Measurements from ENCODE around the gene IGSF10. TPM values are rescaled to one million over a fixed set of nuclear protein-coding genes. Genes with fewer than 3 reads are reported as not detected.

The IGSF10 gene
- total RNA-seq, 3 donors from 2014 or later (not counting 1 experiment from before 2014, with no cell fraction given), result 0.02 TPM; not detected in 2

DNA sequence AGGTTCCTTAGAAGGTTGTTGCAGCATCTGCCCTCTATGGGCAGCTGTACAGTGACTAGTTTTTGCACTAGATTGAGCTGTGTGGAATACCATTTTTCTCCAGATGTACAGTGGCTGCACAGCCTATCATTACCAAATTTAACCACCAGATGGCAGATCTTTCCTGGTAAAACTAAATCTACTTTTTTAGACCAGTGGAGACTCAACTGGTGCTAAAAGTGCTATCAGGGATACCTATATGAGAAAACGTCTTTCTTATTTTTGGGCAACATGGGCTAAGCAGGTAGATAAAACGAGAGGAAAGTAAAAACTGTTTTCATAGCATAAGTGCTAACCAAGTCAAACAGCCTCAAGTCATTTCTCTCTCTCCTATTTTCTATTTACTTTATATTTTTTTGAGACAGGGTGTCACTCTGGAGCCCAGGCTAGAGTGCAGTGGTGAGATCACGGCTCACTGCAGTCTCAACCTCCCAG, 21.2 kb downstream of the IGSF10 start:
- peak in 1 of 2 donors; percentile 61 for DNase-seq
- Mint-ChIP-seq H3K27me3 (ENCODE audit: low read depth in 2 of 2) (peaks cover 0 to under 1% of the 10 kb centered on the region in 2 donors), H3K4me1 (no peaks in the 10 kb centered on the region), H3K4me3 (no peak overlapping the region), H3K36me3 (no peaks in the 10 kb centered on the region), H3K9me3 (no peaks in the 10 kb centered on the region), H3K27ac (no peak overlapping the region)
- ATAC-seq, result peak; percentile 55 to 70 (median 60)
- TF ChIP-seq, protein P1, sequence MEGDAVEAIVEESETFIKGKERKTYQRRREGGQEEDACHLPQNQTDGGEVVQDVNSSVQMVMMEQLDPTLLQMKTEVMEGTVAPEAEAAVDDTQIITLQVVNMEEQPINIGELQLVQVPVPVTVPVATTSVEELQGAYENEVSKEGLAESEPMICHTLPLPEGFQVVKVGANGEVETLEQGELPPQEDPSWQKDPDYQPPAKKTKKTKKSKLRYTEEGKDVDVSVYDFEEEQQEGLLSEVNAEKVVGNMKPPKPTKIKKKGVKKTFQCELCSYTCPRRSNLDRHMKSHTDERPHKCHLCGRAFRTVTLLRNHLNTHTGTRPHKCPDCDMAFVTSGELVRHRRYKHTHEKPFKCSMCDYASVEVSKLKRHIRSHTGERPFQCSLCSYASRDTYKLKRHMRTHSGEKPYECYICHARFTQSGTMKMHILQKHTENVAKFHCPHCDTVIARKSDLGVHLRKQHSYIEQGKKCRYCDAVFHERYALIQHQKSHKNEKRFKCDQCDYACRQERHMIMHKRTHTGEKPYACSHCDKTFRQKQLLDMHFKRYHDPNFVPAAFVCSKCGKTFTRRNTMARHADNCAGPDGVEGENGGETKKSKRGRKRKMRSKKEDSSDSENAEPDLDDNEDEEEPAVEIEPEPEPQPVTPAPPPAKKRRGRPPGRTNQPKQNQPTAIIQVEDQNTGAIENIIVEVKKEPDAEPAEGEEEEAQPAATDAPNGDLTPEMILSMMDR (IDR thresholded peaks at IDR 0.05), result peak; percentile 66
- intact Hi-C loops (cut with micrococcal nuclease), result loop anchor here (1.0 kb wide), 2 partner anchors 400 to 479 kb away; no protein-coding TSS in a partner anchor
- Histone ChIP-seq H3K36me3 (ENCODE audit: control insufficient read depth, insufficient read depth, low read length) (no peaks in the 10 kb centered on the region), H3K27ac (ENCODE audit: low read length) (no peak overlapping the region), H3K4me1 (ENCODE audit: control insufficient read depth, insufficient read depth, low read length) (no peaks in the 10 kb centered on the region), H3K4me3 (ENCODE audit: low read length) (no peak overlapping the region), H3K27me3 (ENCODE audit: control insufficient read depth, insufficient read depth, low read length) (no peaks in the 10 kb centered on the region), H3K9me3 (ENCODE audit: control insufficient read depth, insufficient read depth, low read length) (no peaks in the 10 kb centered on the region)
- 88% methylated on average over 1 of the region's 3 CpGs for WGBS (ENCODE audit: insufficient coverage)

DNA sequence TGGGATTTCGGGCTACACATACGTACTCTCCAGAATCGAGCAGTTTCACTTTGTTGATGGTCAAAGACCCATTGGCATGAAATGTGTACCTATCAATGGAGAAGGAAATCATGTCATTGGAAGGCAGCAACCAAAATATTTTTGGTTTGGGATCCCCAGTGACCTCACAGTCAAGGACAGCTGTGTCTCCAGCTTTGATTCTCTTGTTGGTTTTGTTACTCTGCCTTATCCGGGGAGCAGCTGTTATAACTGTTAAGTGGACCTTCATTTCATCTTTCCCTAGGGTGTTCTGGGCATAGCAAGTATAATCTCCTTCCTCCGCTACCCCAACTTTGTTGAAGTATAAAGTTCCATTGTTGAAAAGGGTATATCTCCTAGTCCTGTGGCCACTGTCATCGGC, 23.0 kb downstream of the IGSF10 start:
- Mint-ChIP-seq H3K36me3 (no peaks in the 10 kb centered on the region), H3K9me3 (no peaks in the 10 kb centered on the region), H3K4me3 (no peak overlapping the region), H3K27ac (no peak overlapping the region), H3K4me1 (no peaks in the 10 kb centered on the region), H3K27me3 (ENCODE audit: low read depth in 2 of 2) (no peaks in the 10 kb centered on the region)
- H3K4me1 ChIP-seq (ENCODE audit: control insufficient read depth, insufficient read depth, low read length), result no peaks in the 10 kb centered on the region
- no peak overlapping the region for H3K27ac ChIP-seq (ENCODE audit: low read length)
- ATAC-seq (no peak), DNase-seq (no peak)
- TF ChIP-seq, protein P1 (IDR thresholded peaks at IDR 0.05), result no peak
- intact Hi-C loops (cut with micrococcal nuclease), result no loop called here
- no peaks in the 10 kb centered on the region for H3K9me3 ChIP-seq (ENCODE audit: control insufficient read depth, insufficient read depth, low read length)
- H3K27me3 ChIP-seq (ENCODE audit: control insufficient read depth, insufficient read depth, low read length), result no peaks in the 10 kb centered on the region
- no peaks in the 10 kb centered on the region for H3K36me3 ChIP-seq (ENCODE audit: control insufficient read depth, insufficient read depth, low read length)
- no peak overlapping the region for H3K4me3 ChIP-seq (ENCODE audit: low read length)
- 95% methylated on average over 6 of the region's 6 CpGs for WGBS (ENCODE audit: insufficient coverage)

DNA sequence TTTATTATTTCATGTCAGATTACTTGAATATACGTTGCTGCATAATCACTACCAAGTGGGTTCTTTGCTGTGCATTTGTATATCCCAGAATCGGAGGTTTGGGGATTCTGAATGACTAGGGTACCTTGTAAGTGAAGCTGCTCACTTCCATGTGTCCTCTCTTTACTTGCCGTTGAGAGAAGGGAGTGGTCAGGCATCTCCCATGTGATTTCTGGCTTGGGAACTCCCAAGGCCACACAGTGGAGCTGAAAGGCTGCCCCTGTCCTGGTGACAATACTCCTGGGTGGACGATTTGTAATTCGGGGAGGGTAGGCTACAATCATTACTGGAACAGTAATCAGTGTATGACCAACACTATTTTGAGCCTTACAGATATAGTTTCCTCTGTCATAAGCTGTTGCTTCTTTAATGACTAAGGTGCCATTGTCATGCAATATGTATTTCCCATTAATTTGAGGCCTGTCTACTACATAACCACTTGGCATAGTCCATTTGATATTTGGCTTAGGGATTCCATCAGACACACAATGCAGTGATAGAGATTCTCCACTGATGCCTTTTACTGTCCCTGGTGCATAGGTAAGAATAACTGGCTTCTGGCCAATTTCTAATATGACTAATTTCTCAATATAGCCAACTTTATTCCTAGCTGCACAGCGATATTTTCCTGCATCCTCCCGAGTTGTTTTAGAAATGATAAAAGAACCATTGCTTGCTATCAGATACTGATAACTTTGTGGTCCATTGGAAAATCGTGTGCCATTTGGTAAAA, 24.0 kb downstream of the IGSF10 start:
- TF ChIP-seq, protein P1 (IDR thresholded peaks at IDR 0.05), result no peak
- Mint-ChIP-seq H3K27ac (no peak overlapping the region), H3K4me1 (no peaks in the 10 kb centered on the region)

More for the DNA sequence above, 24.0 kb downstream of the IGSF10 start:
- H3K9me3 ChIP-seq (ENCODE audit: control insufficient read depth, insufficient read depth, low read length), result no peaks in the 10 kb centered on the region
- H3K4me3 Mint-ChIP-seq, result no peak overlapping the region
- H3K36me3 ChIP-seq (ENCODE audit: control insufficient read depth, insufficient read depth, low read length), result no peaks in the 10 kb centered on the region
- ATAC-seq (no peak), DNase-seq (no peak)
- WGBS (ENCODE audit: insufficient coverage), result 85% methylated on average over 8 of the region's 8 CpGs
- no peaks in the 10 kb centered on the region for H3K36me3 Mint-ChIP-seq
- H3K4me3 ChIP-seq (ENCODE audit: low read length), result no peak overlapping the region
- intact Hi-C loops (cut with micrococcal nuclease), result no loop called here
- no peak overlapping the region for H3K27ac ChIP-seq (ENCODE audit: low read length)
- H3K9me3 Mint-ChIP-seq, result no peaks in the 10 kb centered on the region
- H3K4me1 ChIP-seq (ENCODE audit: control insufficient read depth, insufficient read depth, low read length), result no peaks in the 10 kb centered on the region
- H3K27me3 Mint-ChIP-seq (ENCODE audit: low read depth in 2 of 2), result no peaks in the 10 kb centered on the region
- H3K27me3 ChIP-seq (ENCODE audit: control insufficient read depth, insufficient read depth, low read length), result no peaks in the 10 kb centered on the region
